NCI-H748 (cell line): Measurements from ENCODE around the gene COL8A2.

ENCODE experiments used
- DNase-seq: peaks from one replicate; lab custom pipeline; 2025; ENCODE audit not compliant: unreplicated experiment; lab: John Stamatoyannopoulos, UW

The COL8A2 gene

GRCh38 chr1:36070349-36070748 lies 54.7 kb downstream of the COL8A2 start:
- no peak for DNase-seq

GRCh38 chr1:36068866-36069265 lies 56.2 kb downstream of the COL8A2 start:
- DNase-seq = no peak

GRCh38 chr1:36067871-36068270 lies 57.2 kb downstream of the COL8A2 start:
- no peak for DNase-seq

- DNase-seq = no peak
These were observed 62.7 kb downstream of the COL8A2 start for GRCh38 chr1:36062315-36062714.

- no peak for DNase-seq
These were observed 69.3 kb downstream of the COL8A2 start for GRCh38 chr1:36055706-36056105.

GRCh38 chr1:36053978-36054377 lies 71.0 kb downstream of the COL8A2 start:
- DNase-seq = no peak

GRCh38 chr1:36051821-36052220 lies 73.2 kb downstream of the COL8A2 start:
- DNase-seq = no peak
